Amniotic epithelial cell (primary cell): ENCODE data around the gene GALNT2.

Experiments used
- DNase-seq: peaks from one replicate; pipeline ENCODE4 v3.0.0-alpha.2; 2010; ENCODE audit warnings: low read depth

The GALNT2 gene

DNA sequence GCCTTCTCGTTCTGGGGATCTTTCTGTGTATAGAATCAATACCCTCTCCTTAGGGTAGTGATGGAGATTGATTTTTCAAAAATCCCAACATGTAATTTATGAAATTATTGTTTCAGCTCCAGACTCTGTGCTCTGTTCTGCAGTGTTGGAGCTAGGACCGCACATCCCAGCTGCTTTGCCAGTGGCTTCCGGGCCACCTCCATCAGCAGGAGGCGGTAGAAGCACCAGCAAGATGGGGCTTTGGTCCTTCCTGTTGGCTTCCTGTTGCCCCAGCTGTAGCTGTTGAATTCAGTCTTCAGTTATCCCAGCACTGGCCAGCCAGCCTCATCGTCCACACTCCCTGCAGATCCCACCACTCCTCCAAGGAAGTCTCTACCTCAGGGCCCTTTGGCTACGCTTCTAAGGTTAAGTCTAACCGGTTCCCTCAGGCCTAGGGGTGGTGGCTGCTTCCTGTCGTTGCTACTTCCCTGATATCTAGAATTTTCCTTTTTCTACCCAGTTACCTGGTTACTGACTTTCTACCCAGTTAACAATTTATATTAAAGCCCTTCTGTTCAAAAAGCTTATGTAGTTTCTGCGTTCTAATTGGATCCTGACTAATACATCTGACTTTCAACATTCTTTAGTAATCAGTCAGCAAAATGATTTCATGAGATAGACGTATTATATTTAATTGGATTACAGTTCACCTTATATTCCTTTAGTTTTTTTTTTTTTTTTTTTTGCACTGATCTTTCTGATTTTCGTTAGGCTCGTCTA lies 24.6 kb downstream of the GALNT2 start:
- peak; percentile 49 for DNase-seq

DNA sequence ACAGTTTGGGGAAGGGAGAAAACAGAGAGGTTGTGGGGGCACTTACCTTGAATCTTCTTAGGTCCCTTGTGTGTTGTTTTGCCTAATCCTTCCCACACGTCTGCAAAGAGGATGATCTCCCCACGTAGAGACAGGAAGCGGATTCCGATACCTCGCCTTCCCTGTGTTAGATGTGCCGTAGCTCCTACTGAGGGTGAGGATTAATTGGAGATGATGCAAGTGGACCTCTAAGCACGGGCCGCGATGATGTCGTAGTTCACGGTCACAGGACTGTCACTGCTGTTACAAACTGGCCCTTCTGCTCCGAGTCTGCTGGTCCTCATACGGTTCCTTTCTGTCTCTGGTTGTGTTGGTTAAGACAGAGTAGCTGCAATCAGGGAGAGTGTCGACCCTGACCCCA lies 27.7 kb downstream of the GALNT2 start:
- no peak for DNase-seq

DNA sequence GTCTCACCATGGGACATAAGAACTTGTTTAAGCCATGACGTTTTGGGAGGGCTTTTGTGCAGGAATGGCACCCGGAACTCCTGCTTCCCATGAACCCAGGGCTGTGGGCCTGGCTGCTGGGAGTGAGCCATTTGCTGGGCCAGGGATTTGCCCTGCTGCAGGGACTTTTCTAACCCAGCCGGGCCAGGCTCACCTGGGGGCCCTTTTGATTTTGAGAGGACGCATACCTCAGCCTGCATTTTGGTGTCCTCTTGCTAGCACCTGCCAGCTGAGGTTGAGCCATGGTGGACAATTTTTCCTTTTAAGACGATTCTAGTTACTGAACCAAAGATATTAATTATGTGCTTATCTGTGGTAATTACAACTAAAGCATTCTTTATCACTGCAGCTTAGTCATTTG lies 28.9 kb downstream of the GALNT2 start:
- no peak for DNase-seq

DNA sequence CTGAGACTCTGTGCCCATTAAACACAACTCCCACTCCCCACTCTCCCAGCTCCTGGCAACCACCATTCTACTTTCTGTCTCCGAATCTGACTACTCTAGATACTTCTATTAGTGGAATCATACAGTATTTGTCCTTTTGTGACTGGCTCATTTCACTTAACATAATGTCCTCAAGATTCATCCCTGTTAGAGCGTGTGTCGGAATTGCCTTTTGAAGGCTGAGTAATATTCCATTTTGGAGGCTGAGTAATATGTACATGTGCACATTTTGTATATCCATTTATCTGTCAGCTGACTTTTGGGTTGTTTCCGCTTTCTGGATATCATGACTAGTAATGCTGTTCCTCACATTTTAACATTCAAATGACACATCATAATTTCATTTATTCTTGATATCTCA lies 30.3 kb downstream of the GALNT2 start:
- DNase-seq: no peak

DNA sequence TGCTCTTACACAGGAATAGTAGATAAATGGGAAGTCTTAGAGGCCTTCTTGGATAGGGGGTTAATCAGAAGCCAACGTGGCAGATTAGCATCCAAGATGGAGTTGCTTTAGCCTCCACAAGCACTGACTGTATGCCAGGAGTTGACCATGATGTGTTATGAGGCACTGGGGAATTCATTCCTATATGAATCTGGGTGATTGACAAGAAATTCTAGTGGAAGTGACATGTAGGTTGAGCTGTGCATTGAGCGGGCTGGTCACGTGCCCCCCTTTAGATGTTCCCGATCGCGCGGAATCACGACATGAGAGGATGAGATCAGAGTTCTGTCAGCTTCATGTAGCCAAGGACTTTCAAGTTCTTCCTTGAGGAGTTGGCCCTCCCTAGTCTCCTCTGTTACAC lies 31.7 kb downstream of the GALNT2 start:
- no peak for DNase-seq

DNA sequence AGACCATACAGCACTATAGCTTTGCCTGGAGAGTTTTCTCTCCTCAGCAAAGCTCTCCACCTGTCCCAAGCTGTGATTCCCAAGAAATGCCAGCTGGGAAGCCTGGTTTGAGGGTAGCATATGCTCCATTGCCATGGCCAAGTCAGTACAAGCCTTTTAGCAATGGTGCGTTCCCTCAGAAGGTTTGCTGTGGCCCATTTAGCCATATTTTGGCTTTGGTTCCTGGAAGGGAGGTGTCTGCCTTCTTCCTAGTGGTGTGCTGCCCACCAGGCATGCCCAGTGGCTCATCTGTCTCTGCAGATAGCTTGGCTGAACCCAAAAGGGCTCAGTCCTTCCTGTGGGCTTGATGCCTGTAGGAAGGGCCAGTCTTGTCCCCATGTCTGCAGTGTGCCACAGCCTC lies 32.4 kb downstream of the GALNT2 start:
- no peak for DNase-seq

DNA sequence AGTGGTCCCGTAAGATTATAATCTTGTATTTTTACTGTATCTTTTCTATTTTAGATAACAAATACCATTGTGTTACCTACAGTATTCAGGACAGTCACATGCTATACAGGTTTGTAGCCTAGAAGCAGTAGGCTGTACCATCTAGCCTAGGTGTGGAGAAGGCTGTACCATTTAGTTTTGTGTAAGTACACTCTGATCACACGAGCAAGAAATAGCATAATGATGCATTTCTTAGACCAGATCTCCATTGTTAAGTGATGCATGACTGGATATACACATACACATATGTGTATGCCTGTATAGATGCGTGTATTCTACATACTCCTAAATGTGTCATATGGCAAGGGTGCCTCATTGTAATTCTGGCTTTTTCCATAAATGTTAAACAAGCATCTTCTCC lies 33.9 kb downstream of the GALNT2 start:
- DNase-seq: no peak

DNA sequence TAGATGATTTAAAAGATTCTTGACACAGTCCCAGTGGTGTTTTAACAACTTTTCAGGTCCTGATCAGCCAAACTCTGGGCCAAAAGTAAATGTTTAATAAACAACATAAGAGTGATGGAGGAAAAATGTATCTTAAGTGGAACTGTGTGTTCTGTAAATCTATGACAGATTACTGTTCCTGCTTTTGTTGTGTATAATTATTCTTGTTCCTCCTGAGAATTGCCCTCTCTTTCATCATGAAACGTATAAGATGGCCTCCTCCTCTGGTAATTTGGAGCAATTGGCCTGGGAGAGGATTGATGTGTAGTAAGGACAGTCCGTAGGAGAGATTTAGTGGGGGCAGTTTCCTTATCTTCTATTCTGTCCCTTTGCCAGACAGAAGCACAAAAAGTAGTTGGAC lies 34.5 kb downstream of the GALNT2 start:
- peak; percentile 36 for DNase-seq

DNA sequence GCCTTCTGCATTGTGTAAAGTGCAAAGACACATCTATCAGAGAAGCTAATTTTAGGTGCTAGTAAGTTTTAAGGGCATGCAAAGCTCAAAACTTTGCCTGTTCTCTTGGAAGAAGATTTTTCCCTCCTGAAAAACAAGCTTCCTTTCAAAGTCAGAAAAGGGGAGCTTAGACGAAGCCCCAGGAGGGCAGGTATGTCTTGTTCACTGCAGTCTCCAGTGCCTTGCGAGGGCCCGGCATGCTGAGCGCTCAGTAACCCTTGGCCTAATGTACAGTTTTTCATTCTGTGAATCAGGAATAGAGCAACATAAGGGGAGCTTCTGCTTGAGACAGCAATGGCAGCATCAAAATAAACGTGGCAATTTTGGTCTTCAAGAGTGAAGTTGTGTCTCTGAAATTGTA lies 35.0 kb downstream of the GALNT2 start:
- no peak for DNase-seq

DNA sequence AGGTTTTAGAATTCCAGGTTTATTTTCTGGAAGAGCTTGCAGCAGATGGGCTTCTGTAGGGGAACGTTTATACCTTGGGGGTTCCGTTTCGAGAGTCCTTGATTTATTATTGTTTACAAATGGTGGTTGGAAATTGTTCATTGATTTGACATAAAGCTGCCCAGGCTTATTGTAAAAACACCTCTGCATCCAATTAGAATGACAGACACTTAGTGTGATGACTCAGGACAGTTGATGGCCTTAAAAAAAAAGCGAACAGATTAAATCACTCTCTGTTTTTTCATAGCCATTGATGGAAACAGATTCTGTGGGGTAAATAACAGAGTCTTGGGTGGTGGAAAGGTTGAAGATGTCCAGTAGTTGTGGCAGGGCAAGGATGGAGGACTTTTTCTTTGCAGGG lies 35.4 kb downstream of the GALNT2 start:
- no peak for DNase-seq

DNA sequence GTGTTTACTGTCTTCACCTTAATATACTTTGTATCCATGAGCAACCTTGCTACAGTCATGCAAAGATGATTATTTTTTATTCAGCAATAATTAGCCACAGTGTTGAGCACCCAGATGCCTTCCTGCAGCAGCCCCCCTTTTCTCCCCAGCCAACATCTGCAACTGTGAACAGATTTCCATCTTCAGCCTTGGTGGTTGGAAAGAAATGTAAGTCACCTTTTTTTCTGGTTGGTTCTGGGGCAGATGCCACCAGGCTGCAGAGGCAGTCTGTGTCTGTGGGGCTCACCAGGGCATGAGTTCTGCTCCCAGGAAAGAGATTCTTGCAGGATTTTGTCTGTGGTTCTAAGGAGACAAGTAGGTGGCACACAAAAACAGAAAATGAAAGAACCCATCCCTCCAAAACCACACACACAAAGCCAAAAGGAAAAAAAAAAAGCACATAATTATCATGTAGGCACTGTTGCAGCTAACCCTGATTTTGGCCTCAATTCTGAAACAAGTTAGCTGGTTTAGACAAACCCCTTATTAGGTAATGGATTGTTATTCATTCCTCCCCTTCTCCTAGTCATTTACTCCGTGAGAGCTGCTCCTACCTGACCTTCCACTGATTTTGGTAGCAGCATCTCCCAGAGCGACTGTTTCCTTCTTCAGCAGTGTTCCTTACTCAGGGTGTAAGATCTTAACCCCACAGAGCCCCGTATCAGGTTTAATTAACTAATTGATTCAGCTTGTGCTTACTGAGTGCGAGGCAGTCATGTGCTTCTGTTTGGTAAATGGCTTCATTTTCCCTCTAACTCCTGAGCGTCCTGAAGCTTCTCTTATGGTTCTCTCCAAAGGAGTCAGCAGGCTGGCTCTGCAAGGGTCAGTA lies 36.5 kb downstream of the GALNT2 start:
- DNase-seq: no peak

DNA sequence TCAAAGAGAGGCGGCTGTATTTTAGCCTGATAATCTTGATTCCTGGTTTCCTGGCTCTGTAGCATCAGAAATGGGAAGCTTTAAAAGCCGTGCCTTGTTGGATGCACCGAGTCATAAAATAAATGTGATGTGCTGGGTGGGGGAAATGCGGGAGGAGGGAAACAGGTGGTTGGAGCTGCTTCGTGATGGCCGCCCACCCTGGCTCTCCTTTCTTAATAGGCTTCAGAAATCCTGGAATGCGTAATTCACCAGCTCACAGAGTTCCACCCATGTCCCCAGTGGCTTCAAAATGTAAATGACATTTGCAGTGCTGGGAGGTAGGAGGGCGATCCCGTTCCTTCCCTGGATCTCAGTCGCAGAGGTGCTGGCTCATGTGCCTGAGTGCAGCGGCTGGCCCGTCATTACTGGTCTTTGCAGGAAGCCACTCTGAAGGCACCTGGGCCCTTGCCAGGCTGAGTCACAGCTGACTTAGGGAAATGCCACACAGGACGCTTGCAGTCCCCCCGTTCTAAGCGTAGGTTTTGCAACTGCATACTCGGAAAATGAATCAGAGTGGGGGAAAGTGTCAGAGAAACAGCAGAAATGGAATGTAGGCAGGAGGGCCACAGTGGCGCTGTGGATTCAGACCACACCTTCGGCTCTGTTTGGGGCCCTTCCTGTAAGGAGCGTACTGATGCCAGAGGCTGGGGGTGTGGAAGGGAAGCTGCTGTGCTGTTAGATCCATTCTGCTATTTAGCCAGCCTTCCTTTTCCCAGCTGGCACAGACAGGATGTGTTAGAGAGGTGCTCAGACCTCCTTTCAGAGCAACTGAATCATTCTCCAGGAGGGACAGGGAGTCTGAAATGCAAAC lies 37.6 kb downstream of the GALNT2 start:
- DNase-seq: peak; percentile 96

DNA sequence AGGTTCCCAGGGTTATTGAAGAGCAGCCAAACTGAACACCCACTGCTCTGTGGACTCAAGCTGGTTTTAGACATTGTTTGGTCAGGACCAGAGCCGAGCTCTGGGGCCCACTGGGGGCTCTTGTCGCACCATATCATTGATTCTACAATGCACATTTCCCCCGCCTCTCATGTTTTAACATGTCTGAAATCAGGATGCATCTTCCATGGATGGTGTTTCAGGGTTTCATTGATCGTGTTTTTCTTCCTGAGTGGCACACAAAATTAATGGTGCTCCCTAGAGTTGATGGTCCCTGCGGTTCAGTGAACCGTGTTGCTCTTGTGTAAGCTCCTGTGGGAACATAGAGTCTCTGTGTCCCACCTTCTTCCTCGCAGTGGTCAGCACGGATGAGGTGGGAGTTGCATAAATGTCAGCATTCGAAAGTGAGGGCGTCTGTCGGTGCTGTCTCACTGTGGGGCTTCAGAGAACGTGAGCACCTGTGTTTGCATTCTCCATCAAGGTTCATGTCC lies 38.3 kb downstream of the GALNT2 start:
- no peak for DNase-seq

DNA sequence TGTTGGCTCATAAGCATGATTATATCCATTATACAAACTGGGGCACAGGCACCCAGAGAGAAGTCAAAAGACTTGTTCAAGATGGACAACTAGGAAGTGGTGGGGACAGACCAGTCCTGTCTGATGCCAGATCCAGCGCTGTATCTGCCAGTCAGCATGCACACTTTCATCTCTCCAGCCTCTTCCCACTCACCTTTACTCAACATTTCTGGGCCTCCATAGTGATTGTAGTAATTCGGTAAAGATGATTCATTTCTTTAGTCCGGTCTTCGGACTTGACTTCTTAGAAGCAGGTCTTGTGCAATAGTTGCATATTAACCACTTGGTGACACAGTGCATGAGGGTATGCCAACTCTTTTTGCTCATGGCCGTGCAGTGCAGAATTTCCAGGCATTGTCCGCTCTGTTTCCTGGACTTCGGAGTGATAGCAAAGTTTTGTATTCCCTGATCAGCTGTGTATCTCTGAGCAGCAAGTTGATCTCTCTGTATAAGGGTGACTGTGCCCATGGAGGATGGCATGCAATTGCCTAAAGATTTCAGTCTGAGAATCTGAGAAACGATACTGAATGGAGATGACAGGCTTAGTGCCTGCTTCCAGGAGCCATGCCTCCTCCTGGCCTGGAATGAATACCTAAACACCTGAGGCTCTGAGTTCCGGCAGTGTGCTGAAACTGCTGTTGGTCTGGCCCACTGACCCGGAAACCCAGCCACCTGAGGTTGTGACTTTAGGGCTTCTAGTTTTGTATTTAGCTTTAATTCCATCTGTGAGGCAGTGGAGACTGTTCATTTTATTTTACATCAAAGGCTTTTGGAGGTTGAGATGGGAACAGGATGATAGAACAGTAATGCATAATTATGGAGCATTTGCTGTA lies 39.0 kb downstream of the GALNT2 start:
- DNase-seq: peak; percentile 90

DNA sequence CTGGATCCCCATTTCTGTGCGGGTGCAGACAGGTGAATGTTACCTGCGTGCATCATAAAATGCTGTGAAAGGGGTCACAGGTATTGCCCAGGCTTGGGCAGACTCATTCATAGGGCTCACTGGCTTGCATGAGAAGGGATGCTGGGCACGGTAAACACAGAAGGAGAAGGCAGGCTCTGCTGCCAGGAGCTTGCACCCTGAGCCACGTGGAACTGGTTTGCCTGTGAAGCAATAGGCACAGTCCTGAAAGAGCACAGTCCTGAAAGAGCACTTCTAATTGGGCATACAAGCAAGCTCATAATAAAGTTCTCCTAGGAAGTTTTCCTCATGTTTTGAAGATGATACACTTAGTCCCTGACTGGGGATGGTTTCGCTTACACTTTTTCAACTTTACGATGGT lies 40.9 kb downstream of the GALNT2 start:
- DNase-seq: no peak

DNA sequence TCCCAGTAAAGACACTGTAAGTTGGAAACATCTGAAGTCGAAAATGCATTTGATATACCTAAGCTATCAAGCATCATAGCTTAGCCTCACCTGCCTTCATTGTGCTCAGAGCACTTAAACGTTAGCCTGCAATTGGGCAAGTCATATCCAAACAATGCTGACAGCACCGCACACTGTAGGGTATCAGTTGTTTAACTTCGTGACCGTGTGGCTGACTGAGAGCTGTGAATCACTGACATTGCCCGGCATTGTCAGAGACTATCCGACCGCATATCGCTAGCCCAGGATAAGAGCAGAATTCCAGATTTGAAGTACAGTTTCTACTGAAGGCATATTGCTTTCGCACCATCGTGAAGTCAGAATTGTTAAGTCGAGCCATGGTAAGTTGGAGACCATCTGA lies 41.5 kb downstream of the GALNT2 start:
- no peak for DNase-seq

DNA sequence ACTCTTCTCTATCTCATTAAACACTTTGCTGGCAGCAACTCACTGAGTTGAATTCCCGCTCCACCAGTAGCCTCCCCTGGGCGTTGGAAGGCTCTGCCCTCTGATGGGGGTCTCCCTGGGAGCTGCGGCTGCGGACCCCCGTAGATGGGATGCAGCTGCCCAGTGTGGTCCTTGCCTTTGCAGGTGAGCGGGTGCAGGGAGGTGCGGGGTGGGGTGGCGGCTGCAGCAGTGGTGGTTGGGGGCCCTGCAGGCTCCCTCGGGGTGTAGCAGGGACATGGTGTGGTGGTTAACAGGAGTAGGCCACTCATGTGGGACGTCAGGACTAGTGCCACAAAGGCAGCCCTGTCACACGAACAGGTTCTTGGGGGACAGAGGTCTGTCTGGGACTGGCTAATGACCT lies 42.0 kb downstream of the GALNT2 start:
- no peak for DNase-seq

DNA sequence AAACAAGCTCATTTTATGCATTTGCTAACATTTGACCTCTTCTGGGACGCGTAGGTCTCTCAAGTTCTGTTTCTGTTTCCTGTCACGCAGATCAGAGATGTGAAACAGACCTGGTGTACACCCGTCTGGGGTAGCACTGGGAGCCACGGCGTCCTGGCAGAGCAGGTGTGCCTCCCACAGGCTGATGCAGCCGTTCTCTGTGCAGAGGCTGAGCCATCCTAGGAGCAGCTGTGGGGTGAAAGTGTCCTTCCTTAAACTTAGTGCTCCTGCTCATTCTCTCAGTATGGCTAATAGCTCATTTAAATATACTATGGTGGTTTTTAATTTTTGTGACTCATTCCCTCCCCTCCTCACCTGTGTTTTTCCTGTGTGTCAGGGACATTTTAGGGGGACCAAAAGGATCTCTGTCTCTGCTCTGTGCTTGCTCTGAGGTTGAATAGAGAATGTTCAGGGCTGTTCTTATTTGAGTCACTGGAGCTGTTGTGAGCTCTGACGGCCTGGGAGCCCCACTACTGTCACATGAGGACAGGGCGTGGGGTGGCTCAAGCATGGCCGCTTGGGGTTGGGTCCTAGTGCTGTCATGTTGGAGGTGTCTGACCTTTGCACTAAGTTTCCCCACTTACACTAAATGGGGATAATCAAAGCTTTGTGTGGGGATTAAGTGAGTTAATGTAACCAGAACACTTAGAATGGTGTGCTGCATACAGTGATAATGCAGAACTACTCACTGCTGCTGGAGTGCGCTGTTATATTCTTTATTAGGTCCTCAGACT lies 43.0 kb downstream of the GALNT2 start:
- DNase-seq: peak; percentile 51

DNA sequence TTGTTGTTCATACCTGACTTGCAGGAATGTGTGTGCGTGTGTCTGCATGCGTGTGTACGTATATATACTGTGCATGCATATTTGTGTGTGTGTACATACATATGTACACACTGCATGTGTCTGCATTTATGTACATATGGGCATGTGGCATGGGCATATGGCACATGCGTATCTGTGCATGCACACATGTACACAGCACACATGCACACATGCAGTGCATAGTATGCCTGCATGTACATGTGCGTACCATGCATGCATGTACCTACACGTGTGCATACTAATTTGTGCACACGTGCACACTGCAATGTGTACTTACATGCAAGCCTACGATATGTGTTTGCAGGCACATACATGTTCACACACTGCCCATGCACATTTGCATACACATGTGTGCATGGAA lies 43.9 kb downstream of the GALNT2 start:
- no peak for DNase-seq

DNA sequence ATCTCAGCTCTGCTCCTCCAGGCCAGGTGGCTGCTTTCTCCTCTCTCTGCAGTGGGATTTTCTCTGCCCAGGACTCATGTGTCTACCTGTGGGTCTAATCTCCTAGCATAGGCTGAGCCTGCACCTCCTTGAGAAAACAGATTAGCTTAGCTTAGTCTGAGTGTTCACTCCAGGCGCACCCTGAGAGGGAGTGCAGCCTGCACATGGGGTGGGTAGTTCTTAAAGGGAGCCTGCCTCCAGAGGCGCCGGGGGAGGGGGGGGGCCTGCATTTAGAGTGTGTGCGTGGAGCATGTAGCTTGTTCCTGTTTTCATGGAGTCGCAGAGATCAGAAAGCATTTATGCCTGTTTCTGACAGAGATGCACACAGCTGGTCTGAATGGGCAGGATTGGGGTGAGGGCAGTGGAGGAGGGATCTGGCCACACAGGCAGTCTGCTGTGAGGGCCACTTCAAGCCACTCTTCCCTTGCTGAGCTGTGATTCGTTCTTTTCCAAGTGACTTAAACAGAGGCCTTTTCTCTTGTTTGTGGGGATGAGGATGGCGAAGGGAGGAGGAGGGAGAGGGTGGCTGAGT lies 45.2 kb downstream of the GALNT2 start:
- no peak for DNase-seq
